ENCODE measurements around the gene FJX1. TPM values are rescaled to one million over a fixed set of nuclear protein-coding genes. Genes with fewer than 3 reads are reported as not detected.

FJX1 gene
- total RNA-seq, 4 donors from 2014 or later = not detected

- no peaks in the 10 kb centered on the region for H3K4me1 ChIP-seq
- H3K4me3 ChIP-seq = no peak overlapping the region
- no peak for DNase-seq
- H3K9me3 ChIP-seq = no peaks in the 10 kb centered on the region
- no peaks in the 10 kb centered on the region for H3K36me3 ChIP-seq
- H3K27me3 ChIP-seq = no peaks in the 10 kb centered on the region
- TF ChIP-seq POLR2A (IDR thresholded peaks at IDR 0.05) (no peak), CTCF (IDR thresholded peaks at IDR 0.05) (no peak)
- no peak overlapping the region for H3K27ac ChIP-seq
These were observed 12.1 kb upstream of the FJX1 start for GRCh38 chr11:35606206-35606605.

GRCh38 chr11:35608502-35608901 is 9.8 kb upstream of the FJX1 start:
- H3K9me3 ChIP-seq = no peaks in the 10 kb centered on the region
- H3K4me1 ChIP-seq = no peaks in the 10 kb centered on the region
- H3K27ac ChIP-seq = no peak overlapping the region
- no peaks in the 10 kb centered on the region for H3K36me3 ChIP-seq
- TF ChIP-seq POLR2A (IDR thresholded peaks at IDR 0.05) = no peak
- no peaks in the 10 kb centered on the region for H3K27me3 ChIP-seq
- H3K4me3 ChIP-seq = no peak overlapping the region
- DNase-seq = no peak

GRCh38 chr11:35609656-35610055 is 8.6 kb upstream of the FJX1 start:
- H3K27me3 ChIP-seq = no peaks in the 10 kb centered on the region
- no peaks in the 10 kb centered on the region for H3K36me3 ChIP-seq
- H3K9me3 ChIP-seq = no peaks in the 10 kb centered on the region
- H3K27ac ChIP-seq = no peak overlapping the region
- DNase-seq = no peak
- TF ChIP-seq CTCF (IDR thresholded peaks at IDR 0.05) (no peak), POLR2A (IDR thresholded peaks at IDR 0.05) (no peak)
- no peaks in the 10 kb centered on the region for H3K4me1 ChIP-seq
- H3K4me3 ChIP-seq = no peak overlapping the region

- Histone ChIP-seq H3K27ac (no peak overlapping the region), H3K4me1 (no peaks in the 10 kb centered on the region), H3K4me3 (no peak overlapping the region), H3K27me3 (no peaks in the 10 kb centered on the region), H3K9me3 (no peaks in the 10 kb centered on the region), H3K36me3 (no peaks in the 10 kb centered on the region)
- no peak for TF ChIP-seq POLR2A (IDR thresholded peaks at IDR 0.05)
- TF ChIP-seq CTCF (IDR thresholded peaks at IDR 0.05) = no peak
- DNase-seq = no peak
These were observed 7.6 kb upstream of the FJX1 start for GRCh38 chr11:35610631-35611030.

GRCh38 chr11:35611741-35612140 is 6.5 kb upstream of the FJX1 start:
- Histone ChIP-seq H3K27ac (no peak overlapping the region), H3K4me3 (no peak overlapping the region), H3K9me3 (no peaks in the 10 kb centered on the region), H3K36me3 (no peaks in the 10 kb centered on the region), H3K4me1 (no peaks in the 10 kb centered on the region), H3K27me3 (no peaks in the 10 kb centered on the region)
- no peak for TF ChIP-seq POLR2A (IDR thresholded peaks at IDR 0.05)
- TF ChIP-seq CTCF (IDR thresholded peaks at IDR 0.05) = no peak
- no peak for DNase-seq

- no peak for DNase-seq
- peaks cover 0 to 23% (median 17%) of the 10 kb centered on the region in 4 donors for H3K4me1 ChIP-seq
- no peak overlapping the region for H3K4me3 ChIP-seq
- H3K9me3 ChIP-seq = peaks cover 0 to 6% (median 0%) of the 10 kb centered on the region in 4 donors
- peaks cover 0 to 10% of the 10 kb centered on the region in 2 donors for H3K27me3 ChIP-seq
- no peak for TF ChIP-seq POLR2A (IDR thresholded peaks at IDR 0.05)
- TF ChIP-seq CTCF (IDR thresholded peaks at IDR 0.05) = no peak
- no peak overlapping the region for H3K27ac ChIP-seq
- H3K36me3 ChIP-seq = no peaks in the 10 kb centered on the region
These were observed 3.2 kb upstream of the FJX1 start for GRCh38 chr11:35614939-35615569.

All from Peyer's patch (tissue), 4 donors.